HG02870 (cell line): ENCODE results near the gene NDUFS6.
A peak's percentile ranks its signal among the peaks of the same experiment; 100 is the strongest.

Experiments
- ATAC-seq: cut with Tn5 transposase; IDR thresholded peaks from one replicate; pipeline ENCODE4 v1.9.1; 2021; ENCODE audit warnings: mild to moderate bottlenecking, moderate library complexity; ENCODE audit not compliant: unreplicated experiment

NDUFS6 gene

DNA sequence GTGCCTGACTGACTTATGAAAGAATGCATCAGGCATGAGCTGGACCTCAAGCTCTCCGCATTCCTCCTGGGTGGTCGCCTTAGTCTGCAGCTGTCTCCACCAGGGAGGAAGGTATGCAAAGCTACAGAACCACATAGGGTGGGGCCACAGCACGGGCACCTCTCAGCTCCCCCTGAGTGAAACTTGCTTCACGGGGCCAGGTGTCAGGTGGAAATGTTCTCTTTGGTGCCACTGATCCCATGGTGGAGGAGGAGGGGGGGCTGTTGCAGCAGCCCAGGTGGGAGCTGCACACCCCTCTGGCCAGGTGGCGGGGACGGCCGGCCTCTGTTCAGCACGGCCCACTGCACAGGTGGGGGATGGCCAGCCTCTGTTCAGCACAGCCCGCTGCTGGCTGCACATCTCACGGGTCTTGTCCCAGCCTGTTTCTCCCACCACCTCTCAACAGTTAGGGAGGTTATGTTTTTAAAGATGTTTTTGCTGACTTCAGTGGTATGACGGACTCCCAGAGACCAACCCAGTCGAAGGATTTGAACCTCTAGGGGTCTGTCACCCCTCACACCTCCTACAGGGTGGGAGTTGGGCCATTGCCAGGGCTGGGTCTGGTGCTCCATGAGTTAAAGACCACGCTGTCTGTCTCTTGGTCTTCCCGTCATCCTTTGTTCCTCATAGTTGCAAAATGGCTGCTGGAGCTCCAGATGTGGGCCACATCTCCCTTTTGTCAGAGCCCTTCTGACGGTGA is 35.9 kb upstream of the NDUFS6 start:
- ATAC-seq, result no peak

- no peak for ATAC-seq
Measured at GRCh38 chr5:1765880-1766235, 35.3 kb upstream of the NDUFS6 start.

GRCh38 chr5:1767524-1768282 is 33.5 kb upstream of the NDUFS6 start:
- ATAC-seq, result no peak

- ATAC-seq, result no peak
Measured at GRCh38 chr5:1768283-1769000, 32.8 kb upstream of the NDUFS6 start.

DNA sequence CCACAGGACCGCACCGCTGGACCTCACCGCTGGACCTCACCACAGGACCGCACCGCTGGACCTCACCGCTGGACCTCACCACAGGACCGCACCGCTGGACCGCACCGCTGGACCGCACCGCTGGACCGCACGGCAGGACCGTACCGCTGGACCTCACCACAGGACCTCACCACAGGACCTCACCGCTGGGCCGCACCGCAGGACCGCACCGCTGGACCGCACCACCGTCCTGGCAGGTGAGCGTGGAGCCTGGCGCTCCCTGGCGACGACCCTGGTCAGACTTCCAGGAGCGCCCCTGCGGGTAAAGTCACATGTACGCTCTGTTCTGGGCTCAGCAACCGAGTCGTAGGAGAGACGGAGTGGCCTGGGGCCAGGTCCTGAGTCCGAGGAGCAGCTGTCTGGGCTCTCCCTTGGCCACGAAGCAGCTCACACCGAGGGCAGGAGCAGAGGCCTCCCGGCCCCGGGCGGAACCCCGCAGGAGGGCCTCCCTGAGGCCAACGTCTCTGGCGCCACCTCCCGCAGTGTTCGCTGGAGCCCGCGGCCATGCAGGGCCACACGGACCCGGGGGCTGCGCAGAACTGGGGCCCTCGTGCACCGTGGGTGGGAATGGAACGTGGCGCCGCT is 32.1 kb upstream of the NDUFS6 start:
- ATAC-seq, result no peak

- ATAC-seq, result no peak
Measured at GRCh38 chr5:1769752-1770442, 31.3 kb upstream of the NDUFS6 start.

GRCh38 chr5:1770443-1770802 is 30.8 kb upstream of the NDUFS6 start:
- ATAC-seq, result no peak

GRCh38 chr5:1771149-1772065 is 29.8 kb upstream of the NDUFS6 start:
- no peak for ATAC-seq

- peak; percentile 76 for ATAC-seq
Measured at GRCh38 chr5:1772634-1773033, 28.6 kb upstream of the NDUFS6 start.

GRCh38 chr5:1776831-1777230 is 24.4 kb upstream of the NDUFS6 start:
- ATAC-seq, result no peak

- no peak for ATAC-seq
Measured at GRCh38 chr5:1777281-1778137, 23.7 kb upstream of the NDUFS6 start.

DNA sequence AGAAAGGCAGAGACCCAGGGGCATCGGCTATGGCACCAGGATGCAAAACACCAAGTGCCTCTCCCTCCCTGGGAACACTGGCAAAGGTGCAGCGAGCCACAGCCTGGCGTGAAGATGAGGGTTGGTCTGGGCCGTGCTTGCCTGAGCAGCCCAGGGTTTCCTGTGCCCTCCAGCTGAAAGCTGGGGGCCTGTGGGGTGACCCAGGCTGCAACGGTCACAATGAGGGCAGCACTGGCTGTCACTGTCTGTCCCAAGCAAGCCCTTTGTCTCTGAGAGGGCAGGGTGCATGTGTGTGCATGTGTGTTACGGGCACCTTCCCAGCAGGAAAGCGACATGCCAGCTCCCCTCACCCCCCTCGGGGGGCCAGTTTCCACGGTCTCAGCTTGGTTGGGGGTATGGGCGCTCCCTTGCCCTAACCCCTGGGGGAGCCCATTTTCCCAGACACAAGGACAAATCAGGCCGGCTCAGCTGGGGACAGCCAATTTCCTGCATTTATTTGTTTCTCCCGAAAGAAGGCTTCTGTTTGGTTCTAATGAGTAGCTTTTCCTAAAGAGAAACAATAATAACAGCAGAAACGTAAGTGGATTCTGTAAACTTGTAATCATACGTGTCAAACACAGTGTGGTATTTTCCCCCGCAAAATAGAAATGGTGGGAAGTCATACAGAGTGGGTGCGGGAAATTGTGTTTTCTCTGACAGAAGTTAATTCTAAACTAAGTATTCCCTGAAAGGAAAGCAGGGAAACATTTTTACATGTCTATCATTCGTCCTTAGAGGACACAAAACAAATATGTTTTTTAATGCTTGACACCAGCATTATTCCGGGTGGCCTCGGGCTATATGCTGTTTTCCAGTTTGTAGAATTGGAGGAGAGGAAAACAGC is 22.8 kb upstream of the NDUFS6 start:
- no peak for ATAC-seq

DNA sequence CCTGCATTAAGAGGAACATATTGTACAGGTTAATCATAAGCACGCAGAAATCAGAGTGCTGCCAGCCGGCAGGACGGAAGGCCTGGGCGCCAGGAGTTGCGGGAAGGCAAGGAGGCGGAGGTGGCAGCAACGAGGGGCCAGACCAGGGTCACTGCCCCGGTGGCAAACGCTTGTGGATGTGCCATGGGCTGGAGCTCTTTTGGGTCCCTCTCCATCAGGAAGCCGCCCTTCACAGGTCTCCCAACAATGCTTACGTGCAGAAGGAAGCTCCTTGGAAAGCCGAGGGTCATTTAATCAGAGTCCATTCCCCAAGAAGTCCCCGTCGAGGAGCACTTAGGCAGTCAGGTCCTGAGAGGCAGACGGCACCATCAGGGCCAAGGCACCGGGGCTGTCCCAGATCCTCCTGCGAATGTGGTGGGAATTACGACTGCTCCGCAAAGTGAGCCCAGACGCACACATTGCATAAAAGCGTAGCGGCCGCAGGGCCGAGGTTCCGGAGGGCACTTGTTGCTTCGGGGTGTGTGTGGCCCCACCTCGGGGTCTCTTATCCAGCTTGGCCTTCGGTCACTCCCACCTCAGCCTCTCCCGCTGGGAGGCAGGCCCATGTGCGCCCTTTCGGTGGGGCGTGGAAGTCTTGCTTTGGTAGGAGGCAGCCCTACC is 22.1 kb upstream of the NDUFS6 start:
- no peak for ATAC-seq

DNA sequence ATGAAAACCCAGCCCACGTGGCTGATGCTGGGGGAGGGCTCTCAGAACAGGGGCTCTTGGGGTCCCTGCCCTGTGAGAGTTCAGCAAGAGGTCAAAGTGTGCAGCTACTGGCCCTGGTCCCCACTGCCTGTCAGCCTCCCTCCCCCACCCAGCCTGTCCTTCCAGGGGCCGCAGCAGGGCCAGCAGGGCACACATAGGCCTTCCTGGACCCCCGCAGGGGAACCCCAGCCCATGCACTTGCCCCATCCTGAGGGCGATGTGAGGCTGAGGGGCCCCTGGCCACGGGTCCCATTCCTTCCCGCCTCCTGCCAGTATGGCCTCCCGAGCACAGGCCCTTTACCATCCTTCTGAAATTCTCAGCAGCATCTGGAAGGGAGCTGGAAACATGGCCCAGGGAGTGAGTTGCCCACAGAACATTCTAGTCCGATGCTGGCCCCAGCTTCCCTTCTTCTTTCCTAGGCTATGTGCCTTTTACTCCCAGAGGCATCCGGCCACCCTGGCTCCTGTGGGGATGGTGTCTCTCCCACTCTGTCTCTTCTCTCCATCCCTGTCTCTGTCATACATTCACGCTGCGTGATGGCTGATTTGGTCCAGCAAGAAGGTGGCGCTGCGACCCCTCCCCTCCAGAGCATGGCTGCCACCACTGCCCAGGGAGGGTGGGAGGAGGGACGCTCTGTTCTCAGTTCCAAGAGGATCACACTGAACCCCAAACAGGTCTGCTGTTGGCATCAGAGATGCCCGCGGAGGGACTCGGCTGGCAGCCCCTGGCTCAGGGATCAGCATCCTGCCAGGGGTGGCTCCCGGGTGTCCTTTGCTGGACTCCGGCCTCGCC is 21.2 kb upstream of the NDUFS6 start:
- ATAC-seq, result no peak

DNA sequence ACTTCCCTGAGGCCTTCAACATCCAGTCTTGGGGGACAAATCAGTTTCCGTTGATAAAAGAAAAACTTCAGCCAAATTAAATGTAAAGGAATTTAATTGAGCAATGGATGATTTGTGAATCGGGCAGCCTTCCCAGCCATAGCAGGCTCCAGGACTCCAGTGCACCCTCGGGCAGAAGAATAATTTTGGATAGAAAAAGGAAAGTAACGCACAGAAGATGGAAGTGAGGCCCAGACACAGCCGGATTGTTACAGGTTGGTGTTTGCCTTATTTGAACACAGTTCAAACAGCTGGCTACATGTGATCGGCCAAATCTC is 20.6 kb upstream of the NDUFS6 start:
- ATAC-seq, result no peak

DNA sequence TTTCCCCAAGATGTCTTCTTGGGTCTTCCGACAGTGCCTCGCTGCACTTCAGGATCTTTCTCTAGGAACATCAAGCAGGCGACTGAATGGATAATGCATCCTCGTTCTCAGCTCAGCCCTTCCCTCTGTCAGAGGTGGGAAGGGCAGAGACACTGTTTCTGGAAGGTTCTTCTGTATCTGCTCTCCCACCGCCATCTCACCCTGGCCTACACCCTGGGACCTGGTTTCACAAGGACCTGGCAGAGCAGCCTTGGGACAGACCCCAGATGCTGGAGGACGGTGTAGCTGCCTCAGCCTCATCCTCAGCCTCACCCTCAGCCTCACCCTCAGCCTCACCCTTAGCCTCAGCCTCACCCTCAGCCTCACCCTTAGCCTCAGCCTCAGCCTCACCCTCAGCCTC is 20.1 kb upstream of the NDUFS6 start:
- ATAC-seq, result no peak
